ENCODE data around the gene MCM5. TPM values are rescaled to one million over a fixed set of nuclear protein-coding genes. Genes with fewer than 3 reads are reported as not detected.

The MCM5 gene
- total and polyA plus RNA-seq, 2 experiments from 2014 or later = 288 to 325 TPM

DNA sequence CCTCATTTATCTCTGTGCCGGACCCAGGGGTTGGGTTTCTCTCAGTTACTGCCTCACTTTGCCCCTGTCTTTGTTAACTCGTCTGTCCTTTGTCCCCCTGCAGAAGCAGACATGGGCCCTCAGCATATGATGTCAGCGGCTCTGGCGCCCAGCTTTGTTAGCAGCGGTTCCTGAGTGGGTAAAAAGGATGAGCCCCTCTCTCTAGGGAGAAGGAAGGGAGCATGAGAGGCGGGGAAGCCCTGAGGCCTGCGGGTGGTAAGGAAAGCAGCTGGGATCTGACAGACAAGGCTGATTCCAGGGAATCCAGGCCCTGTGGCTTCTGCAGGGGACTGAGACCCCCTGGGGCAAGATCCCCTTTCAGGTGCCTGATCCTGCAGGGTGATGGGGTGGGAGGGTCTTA, 51.7 kb downstream of the MCM5 start:
- peaks cover 9% of the 10 kb centered on the region for H3K4me1 Mint-ChIP-seq
- no peaks in the 10 kb centered on the region for H4K20me1 ChIP-seq (replicated peaks; ENCODE audit: insufficient read depth)
- H3K4me2 ChIP-seq = no peak overlapping the region
- H3K36me3 ChIP-seq (ENCODE audit: insufficient read depth) = no peaks in the 10 kb centered on the region
- TF ChIP-seq REST (IDR thresholded peaks at IDR 0.05; ENCODE audit: unreplicated experiment) (no peak), NANOG (IDR thresholded peaks at IDR 0.05; ENCODE audit: borderline replicate concordance) (no peak), EZH2 (IDR thresholded peaks at IDR 0.05; ENCODE audit: low read depth, unreplicated experiment) (no peak), JUNB (IDR thresholded peaks at IDR 0.05; ENCODE audit: unreplicated experiment) (no peak), ZNF462 (CRISPR knock-in tag; IDR thresholded peaks at IDR 0.05) (no peak), ZNF114 (CRISPR knock-in tag; IDR thresholded peaks at IDR 0.05) (no peak), STAT1 (IDR thresholded peaks at IDR 0.05; ENCODE audit: unreplicated experiment) (no peak), ZNF331 (CRISPR knock-in tag; IDR thresholded peaks at IDR 0.05; ENCODE audit: low read depth) (no peak), EZH2phosphoT487 (IDR thresholded peaks at IDR 0.05; ENCODE audit: unreplicated experiment) (no peak), CREB1 (CRISPR knock-in tag; IDR thresholded peaks at IDR 0.05; ENCODE audit: low read depth) (no peak), POLR2AphosphoS5 (IDR thresholded peaks at IDR 0.05; ENCODE audit: low read depth) (no peak)
- TF ChIP-seq, protein P1, sequence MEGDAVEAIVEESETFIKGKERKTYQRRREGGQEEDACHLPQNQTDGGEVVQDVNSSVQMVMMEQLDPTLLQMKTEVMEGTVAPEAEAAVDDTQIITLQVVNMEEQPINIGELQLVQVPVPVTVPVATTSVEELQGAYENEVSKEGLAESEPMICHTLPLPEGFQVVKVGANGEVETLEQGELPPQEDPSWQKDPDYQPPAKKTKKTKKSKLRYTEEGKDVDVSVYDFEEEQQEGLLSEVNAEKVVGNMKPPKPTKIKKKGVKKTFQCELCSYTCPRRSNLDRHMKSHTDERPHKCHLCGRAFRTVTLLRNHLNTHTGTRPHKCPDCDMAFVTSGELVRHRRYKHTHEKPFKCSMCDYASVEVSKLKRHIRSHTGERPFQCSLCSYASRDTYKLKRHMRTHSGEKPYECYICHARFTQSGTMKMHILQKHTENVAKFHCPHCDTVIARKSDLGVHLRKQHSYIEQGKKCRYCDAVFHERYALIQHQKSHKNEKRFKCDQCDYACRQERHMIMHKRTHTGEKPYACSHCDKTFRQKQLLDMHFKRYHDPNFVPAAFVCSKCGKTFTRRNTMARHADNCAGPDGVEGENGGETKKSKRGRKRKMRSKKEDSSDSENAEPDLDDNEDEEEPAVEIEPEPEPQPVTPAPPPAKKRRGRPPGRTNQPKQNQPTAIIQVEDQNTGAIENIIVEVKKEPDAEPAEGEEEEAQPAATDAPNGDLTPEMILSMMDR (conservative IDR thresholded peaks at IDR 0.05; ENCODE audit: low read depth in 2 of 2) = no peak
- TF ChIP-seq, protein P2, sequence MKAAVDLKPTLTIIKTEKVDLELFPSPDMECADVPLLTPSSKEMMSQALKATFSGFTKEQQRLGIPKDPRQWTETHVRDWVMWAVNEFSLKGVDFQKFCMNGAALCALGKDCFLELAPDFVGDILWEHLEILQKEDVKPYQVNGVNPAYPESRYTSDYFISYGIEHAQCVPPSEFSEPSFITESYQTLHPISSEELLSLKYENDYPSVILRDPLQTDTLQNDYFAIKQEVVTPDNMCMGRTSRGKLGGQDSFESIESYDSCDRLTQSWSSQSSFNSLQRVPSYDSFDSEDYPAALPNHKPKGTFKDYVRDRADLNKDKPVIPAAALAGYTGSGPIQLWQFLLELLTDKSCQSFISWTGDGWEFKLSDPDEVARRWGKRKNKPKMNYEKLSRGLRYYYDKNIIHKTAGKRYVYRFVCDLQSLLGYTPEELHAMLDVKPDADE (IDR thresholded peaks at IDR 0.05) = no peak
- H2AFZ ChIP-seq = no peak overlapping the region
- H3K79me2 ChIP-seq (replicated peaks; ENCODE audit: insufficient read depth) = no peaks in the 10 kb centered on the region
- no peaks in the 10 kb centered on the region for H3K9me3 Mint-ChIP-seq
- no peaks in the 10 kb centered on the region for H3K36me3 Mint-ChIP-seq (ENCODE audit: low read depth)
- no peak overlapping the region for H3K27ac Mint-ChIP-seq
- H3K27me3 ChIP-seq (ENCODE audit: insufficient read depth) = no peaks in the 10 kb centered on the region
- no peak overlapping the region for H3K4me3 Mint-ChIP-seq
- peaks cover 11% of the 10 kb centered on the region; the same call in 1 of the 2 replicates for H3K4me1 ChIP-seq (ENCODE audit: insufficient read depth)
- H3K27me3 Mint-ChIP-seq (ENCODE audit: insufficient read depth, low read depth, poor library complexity) = peaks cover 8% of the 10 kb centered on the region
- ATAC-seq (no peak), DNase-seq (ENCODE audit: low spot score) (no peak)
- H3K9me2 ChIP-seq (ENCODE audit: insufficient read depth) = no peaks in the 10 kb centered on the region
- no peak overlapping the region for H3K27ac ChIP-seq (ENCODE audit: low read depth)
- no peaks in the 10 kb centered on the region for H3F3A ChIP-seq (replicated peaks; ENCODE audit: low read depth)
- H3K4me3 ChIP-seq = no peak overlapping the region

Data from GM23338 (cell line).